HUDEP-2 (cell line): Measurements from ENCODE around the gene TSPAN32.

ENCODE experiments used
- DNase-seq, 76 experiments: peaks; one replicate each; lab custom pipeline; 2025; ENCODE audit not compliant: unreplicated experiment in 76 of 76; lab: John Stamatoyannopoulos, UW

Gene TSPAN32

GRCh38 chr11:2313051-2313951 is 11.5 kb downstream of the TSPAN32 start:
- DNase-seq: peak in 2 of 76 experiments; percentile 31 to 37

DNA sequence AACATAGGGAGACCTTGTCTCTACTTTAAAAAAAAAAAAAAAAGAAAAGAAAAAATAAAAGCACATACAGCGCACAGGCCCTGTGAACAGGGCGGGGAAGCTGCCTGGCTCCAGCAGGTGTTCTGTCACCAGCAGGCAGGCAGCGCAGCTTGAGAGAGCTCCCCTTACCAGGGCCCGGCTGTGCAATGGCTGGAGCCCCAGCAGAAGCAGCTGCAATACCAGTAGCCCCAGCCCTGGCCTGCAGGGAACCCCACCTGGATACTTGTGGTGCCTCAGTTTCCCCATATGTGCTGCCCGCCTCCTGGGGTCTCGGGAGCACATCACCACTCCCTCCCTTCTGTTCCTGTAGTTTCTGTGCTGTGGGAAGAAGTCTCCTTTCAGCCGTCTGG is 12.3 kb downstream of the TSPAN32 start:
- no peak for DNase-seq

DNA sequence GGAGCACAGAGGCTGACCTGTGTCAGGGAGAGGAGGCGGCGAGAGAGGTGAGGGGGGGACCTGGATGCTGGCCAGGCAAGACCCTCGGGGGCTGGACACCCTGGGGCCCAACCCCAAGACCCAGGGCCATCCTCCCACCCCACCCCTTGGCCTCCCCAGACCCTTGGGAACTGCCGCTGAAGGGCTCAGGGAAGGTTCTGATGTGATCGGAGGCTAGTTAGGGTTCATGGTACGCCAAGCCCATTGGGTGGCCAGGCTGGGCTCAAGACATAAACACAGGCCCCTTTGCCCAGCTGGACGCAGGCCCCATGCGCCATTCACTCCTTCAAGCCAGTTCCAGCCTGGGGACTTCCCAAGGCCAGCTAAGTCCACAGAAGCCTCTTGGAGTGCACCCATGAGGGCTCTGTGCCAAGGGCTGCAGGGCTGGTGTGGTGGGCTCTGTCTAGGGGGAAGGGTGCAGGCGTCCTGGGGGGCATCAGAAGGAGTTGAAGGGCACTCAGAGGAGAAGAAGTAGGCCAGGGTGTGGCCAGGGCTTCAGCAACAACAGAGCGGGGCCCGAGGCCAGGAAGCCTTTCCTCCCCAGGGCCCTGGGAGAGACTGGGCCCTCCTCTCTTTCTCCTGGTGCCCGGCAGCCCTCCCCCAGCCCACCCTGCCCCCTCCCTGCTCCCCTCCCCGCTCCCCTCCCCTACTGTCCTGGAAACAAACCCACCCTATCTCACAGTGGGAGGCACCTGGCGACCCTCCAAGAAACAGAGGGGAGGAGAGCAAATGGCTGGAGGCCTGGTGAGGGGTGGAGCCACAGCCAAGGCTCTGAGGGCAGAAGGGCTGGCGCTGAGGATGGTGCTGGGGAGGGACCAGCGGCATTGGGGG is 12.9 kb downstream of the TSPAN32 start:
- peak in 71 of 76 experiments; percentile 26 to 90 (median 68) for DNase-seq

GRCh38 chr11:2315395-2316168 is 13.8 kb downstream of the TSPAN32 start:
- no peak for DNase-seq

- no peak for DNase-seq
These were observed 14.6 kb downstream of the TSPAN32 start for GRCh38 chr11:2316169-2316962.

GRCh38 chr11:2316963-2317244 is 15.1 kb downstream of the TSPAN32 start:
- no peak for DNase-seq

DNA sequence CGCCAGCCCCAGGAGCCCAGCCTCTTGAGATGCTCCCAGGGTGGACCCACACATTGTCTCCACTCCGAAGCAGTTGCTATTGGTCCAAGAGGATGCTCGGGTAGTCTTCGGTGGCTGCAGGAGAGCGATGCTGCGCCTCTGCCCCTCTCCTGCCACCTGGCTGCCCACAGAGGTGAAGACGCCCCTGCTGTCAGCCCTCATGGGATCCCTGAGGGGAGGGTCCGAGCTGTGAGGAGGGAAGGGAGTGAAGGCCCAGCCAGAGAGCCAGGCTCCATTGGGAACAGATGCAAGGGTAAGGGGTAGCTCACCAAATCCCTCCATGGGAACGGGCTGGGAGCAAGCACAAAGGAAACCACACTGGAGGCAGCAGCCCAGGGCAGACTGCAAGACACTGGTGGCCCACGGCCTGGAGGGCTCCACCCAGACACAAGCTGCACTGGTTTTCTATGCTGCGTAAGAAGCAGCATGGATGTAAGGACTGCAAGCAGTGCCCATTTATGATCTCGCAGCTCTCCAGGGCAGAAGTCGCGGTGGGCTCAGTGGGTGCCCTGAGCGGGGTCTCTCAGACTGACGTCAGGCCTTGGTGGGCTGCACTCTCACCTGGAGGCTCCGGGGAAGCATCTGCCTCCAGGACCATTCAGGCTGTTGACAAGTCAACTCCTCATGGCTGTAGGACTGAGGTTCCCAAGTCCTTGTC is 15.7 kb downstream of the TSPAN32 start:
- DNase-seq: no peak

DNA sequence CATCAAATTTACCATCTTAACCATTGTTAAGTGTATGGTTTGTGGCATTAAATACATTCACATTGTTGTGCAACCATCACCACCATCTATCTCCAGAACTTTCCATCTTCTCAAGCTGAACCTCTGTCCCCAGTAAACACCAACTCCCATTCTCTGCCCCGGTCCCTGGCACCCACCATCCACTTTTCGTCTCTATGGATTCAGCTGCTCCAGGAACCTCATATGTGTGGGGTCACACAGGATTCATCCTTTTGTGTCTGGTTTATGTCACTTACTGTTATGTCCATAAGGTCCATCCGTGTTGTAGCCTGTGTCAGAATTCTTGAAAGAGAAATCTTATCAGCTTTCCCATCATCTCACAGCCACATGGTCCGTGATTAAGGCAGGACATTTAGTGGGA is 16.3 kb downstream of the TSPAN32 start:
- no peak for DNase-seq

DNA sequence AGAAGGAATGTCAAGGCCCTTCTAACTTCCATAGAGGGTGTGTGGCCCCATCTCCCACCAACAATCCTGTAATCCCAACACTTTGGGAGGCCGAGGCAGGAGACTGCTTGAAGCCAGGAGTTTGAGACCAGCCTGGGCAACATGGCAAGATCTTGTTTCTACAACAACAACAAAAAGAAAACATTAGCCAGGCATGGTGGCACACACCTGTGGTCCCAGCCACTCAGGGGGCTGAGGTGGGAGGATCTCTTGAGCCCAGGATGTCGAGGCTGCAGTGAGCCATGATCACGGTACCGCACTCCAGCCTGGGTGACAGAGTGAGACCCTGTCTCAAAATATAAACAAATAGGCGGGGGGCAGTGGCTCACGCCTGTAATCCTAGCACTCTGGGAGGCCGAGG is 16.9 kb downstream of the TSPAN32 start:
- DNase-seq: no peak

- no peak for DNase-seq
These were observed 18.1 kb downstream of the TSPAN32 start for GRCh38 chr11:2319791-2320472.

DNA sequence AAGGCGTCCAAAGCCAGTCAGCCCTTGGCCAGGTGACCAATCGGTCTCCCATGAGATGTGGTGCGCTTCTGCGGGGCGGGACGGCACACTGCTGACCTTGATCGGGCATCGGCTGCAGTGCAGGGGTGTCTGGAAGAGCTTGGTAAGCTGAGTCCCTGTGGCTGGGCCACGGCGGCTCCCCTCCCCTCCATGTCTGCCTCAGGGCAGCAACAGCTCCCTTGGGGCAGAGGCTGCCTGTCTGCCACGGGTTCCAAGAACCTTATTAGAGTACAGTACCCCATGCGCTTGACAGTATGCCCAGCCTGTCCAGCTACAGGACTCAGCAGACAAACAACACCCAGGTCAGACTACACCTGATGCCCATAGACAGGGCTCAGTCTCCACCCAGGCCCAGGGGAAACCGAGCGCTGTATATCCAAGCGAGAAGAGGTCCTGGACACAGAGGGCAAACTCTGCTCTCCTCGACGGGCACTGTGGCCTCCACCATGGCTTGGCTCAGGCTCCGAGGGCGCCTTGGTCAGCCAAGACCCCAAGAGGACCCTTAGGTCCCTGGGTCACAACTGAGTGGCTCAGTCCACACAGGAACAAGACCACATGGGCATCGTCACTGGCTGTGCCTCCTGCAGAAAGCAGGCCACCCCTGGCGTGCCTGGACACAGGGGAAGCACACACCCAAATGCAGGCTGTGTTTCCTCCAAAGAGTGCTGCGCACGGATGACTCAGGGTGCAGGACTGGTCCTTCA is 18.9 kb downstream of the TSPAN32 start:
- DNase-seq: no peak

DNA sequence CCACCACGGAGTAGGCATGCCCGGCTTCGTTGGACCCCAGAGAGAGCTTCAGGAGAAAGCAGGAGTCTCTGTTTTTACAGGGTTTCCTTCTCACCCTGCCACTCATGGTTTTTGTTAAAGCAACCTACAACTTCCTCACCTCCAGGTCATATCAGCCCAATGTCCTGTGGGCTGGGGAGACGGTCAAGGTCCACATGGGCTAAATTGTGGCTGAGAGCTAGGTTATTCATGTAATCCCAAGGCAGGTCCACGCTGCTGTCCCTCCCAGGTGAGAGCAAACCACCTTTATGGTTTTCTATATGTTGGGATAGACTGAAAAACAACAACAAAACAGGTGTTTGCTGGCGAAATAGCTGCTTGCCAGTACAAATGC is 19.5 kb downstream of the TSPAN32 start:
- no peak for DNase-seq

DNA sequence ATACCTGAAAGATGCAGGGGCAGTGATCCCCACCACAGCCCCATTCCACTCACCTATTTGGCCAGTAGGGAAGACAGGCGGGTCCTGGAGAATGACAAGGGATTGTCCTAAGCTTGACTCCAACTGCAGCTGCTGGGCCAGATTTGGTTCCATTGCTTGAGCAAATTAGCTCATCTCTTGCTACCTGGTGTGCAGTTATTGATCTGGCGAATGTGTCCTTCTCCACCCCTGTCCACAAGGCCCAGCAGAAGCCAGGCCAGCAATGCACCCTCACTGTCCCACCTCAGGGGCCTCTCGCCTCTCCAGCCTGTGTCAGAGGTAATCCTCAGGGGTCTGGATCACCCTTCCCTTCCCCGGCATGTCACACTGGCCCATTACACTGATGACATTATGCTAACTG is 23.3 kb downstream of the TSPAN32 start:
- no peak for DNase-seq

DNA sequence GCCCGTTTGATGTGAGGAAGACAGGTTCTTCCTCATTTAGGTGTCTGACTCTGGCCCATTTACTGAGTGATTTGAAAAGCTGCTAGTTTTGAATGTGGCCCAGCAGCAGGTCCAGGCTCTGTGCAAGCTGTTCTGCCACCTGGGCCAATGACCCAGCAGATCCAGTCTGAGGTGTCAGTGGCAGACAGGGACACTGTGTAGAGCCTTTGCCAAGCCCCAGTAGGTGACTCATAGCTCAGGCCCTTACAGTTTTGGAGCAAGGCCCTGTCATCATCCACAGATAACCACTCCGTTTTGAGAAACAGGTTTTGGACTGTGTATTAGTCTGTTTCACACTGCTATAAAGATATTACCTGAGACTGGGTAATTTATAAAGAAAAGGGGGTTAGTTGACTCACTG is 23.9 kb downstream of the TSPAN32 start:
- peak in 14 of 76 experiments; percentile 12 to 48 (median 24) for DNase-seq

GRCh38 chr11:2327032-2327431 is 25.2 kb downstream of the TSPAN32 start:
- DNase-seq: no peak

GRCh38 chr11:2328021-2328420 is 26.2 kb downstream of the TSPAN32 start:
- DNase-seq: no peak

DNA sequence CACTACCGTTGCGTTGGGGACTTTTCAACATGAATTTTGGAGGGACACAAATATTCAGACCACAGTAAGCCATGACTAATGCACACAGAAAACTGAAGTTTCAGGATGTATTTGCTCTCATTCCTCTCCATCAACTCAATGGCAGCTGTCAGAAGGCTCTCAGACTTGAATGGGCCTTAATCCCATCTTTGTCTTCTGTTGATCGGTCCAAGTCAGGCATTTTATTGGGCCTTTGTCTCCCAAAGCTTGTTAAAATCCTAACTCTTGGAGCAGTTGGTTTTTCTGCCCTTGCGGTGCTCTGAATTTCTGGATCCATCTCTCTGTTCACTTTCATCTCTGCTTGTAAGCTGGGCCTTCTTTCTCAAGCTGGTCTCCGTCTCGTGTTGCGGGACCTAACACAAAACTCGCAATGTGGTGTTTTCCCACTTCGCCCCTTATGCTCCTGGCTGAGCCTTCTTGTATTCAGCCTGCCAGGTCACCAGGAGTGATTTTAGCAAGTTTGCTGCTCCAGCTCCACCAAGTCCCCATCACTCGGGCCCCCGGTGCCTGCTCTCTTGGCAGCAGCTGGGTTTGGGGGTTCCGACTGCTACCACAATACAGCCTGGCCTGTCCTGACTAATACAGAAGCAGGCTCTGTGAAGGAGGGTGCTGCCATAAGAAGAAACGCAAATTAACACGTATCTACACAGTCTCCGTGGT is 27.0 kb downstream of the TSPAN32 start:
- DNase-seq: no peak

DNA sequence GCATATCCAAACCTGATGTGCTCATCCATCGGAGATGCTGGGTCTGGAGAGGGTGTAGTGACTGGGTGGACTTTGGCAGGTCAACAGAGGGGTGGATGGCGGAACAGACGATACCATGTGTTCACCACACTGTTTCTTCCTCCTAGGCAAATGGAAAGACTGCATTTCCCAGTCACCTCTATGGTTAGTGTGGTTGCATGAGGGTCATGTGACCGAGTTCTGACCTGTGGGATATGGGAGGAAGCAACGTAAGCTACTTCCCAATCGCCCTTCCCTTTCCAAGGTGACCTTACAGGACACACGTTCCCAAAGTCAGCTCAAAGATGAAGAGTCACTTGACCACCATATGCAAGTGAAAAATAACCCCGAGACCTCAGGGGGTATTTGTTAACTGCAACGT is 27.7 kb downstream of the TSPAN32 start:
- DNase-seq: no peak
